Astrocyte (in vitro differentiated cells and primary cell): ENCODE data around the gene QARS1.

ENCODE experiments used
- EZH2 ChIP-seq: IDR thresholded peaks from 2 replicates; pipeline ENCODE4 v1.6.1; 2012; ENCODE audit warnings: mild to moderate bottlenecking, low read length, inconsistent platforms; ENCODE audit not compliant: insufficient read depth
- TF ChIP-seq, protein P1 (sequence below): IDR thresholded peaks from 2 replicates; pipeline ENCODE4 v1.5.1; 2011; ENCODE audit warnings: low read depth, mild to moderate bottlenecking, inconsistent platforms, low read length, moderate library complexity; ENCODE audit not compliant: insufficient read depth

DNA sequence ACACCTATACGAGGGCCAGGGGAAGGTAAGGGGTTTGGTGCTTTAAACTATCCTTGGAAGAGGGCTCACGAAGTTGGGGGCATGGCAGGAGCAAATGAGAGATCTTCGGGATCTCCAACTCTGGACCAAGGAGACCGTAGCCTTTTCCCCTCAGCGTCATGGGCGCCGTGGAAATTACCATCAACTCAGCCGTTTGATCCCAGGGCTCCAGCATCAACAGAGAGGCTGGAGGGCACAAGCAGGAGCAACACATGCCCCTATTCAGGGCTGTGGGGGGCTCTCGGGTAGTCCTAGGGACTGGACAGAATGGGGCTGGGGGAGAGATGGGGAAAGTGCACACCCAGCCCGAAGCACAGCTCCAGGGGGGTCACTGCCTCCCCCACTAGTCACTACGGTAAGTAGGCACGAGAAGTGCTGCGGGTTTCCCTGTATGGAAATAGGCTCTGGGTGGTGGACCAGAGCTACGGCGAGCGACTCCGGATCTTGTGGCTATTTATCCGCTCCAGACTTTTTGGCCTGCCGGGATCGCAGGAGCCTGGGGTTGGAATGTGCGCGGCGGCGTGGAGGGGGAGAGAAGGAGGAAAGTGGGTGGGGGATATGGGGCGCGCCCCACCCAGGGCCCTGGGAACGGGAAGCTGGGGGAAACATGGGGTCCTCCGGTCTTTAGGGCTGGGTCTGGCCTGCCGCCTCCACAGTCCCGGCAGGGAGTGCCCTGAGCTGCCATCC, 28.8 kb upstream of the QARS1 start:
- TF ChIP-seq, protein P1, sequence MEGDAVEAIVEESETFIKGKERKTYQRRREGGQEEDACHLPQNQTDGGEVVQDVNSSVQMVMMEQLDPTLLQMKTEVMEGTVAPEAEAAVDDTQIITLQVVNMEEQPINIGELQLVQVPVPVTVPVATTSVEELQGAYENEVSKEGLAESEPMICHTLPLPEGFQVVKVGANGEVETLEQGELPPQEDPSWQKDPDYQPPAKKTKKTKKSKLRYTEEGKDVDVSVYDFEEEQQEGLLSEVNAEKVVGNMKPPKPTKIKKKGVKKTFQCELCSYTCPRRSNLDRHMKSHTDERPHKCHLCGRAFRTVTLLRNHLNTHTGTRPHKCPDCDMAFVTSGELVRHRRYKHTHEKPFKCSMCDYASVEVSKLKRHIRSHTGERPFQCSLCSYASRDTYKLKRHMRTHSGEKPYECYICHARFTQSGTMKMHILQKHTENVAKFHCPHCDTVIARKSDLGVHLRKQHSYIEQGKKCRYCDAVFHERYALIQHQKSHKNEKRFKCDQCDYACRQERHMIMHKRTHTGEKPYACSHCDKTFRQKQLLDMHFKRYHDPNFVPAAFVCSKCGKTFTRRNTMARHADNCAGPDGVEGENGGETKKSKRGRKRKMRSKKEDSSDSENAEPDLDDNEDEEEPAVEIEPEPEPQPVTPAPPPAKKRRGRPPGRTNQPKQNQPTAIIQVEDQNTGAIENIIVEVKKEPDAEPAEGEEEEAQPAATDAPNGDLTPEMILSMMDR: no peak
- no peak for TF ChIP-seq EZH2
